Activated naive CD8-positive, alpha-beta T cell treated with anti-CD3 and anti-CD28 coated beads, Interleukin-2, amount 10 ng/mL, durations not matched to agents 7 days and 5 days (primary cell): Measurements from ENCODE around the gene SCMH1. TPM values are rescaled to one million over a fixed set of nuclear protein-coding genes. Genes with fewer than 3 reads are reported as not detected.

ENCODE experiments used
- ATAC-seq: fragments of 150-1000 bp; cut with Tn5 transposase; one replicate; pipeline ENCODE4 v1.10.0; 2021; ENCODE audit warnings: low read depth, moderate library complexity
- POLR2A ChIA-PET: fragments of 350-600 bp; sonication (Branson Sonifier 250); formaldehyde crosslinking; loops from one replicate; lab custom pipeline; 2021; ENCODE audit warnings: antibody characterized with exemption; lab: Charles Lee
- DNase-seq: peaks from one replicate; pipeline ENCODE4 v3.0.0; 2021
- H3K27ac Mint-ChIP-seq: one replicate; pipeline ENCODE4 v1.8.0; 2022; ENCODE audit warnings: mild to moderate bottlenecking, mixed read lengths
- H3K27me3 Mint-ChIP-seq: one replicate; pipeline ENCODE4 v1.8.0; 2022; ENCODE audit warnings: mild to moderate bottlenecking, moderate library complexity, mixed read lengths
- H3K36me3 Mint-ChIP-seq: one replicate; pipeline ENCODE4 v1.8.0; 2021; ENCODE audit warnings: mild to moderate bottlenecking, mixed read lengths
- H3K4me1 Mint-ChIP-seq: one replicate; pipeline ENCODE4 v1.8.0; 2021; ENCODE audit warnings: mixed read lengths
- H3K4me3 Mint-ChIP-seq: one replicate; pipeline ENCODE4 v1.8.0; 2022; ENCODE audit warnings: mild to moderate bottlenecking, moderate library complexity, mixed read lengths
- H3K9me3 Mint-ChIP-seq: one replicate; pipeline ENCODE4 v1.8.0; 2021; ENCODE audit warnings: mixed read lengths
- total RNA-seq, 2 experiments: library from RNA; stranded (reverse); gene quantifications; one replicate each; pipeline ENCODE4 v1.2.3, GENCODE V29; 2021

The SCMH1 gene
- total RNA-seq, 2 experiments from 2014 or later = 24.2 to 25.5 TPM

DNA sequence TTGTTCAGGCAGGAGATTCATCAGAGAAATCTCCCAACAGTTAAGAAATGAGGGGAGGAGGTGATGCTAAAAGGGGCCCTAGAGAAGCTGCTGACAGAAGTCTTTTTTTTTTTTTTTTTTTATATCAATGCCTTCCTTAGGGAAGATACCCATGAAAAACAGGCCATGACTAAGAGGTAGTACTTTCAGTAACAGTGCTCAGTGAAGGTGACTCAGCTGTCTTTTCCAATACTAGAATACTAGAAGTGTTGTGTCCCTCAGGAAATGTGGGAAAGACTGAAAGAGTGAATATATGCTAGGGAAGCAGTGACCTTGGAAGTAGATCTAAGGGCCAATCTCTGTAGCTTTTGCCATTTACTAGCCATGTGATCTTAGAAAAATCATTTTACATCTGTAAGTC, 168.1 kb downstream of the SCMH1 start:
- no peaks in the 10 kb centered on the region for H3K4me1 Mint-ChIP-seq
- POLR2A ChIA-PET = no interaction called here
- DNase-seq = no peak
- H3K27ac Mint-ChIP-seq = no peak overlapping the region
- peaks cover 10% of the 10 kb centered on the region for H3K36me3 Mint-ChIP-seq
- peaks cover 3% of the 10 kb centered on the region for H3K9me3 Mint-ChIP-seq
- H3K4me3 Mint-ChIP-seq = no peak overlapping the region
- ATAC-seq = no peak
- H3K27me3 Mint-ChIP-seq = no peaks in the 10 kb centered on the region

DNA sequence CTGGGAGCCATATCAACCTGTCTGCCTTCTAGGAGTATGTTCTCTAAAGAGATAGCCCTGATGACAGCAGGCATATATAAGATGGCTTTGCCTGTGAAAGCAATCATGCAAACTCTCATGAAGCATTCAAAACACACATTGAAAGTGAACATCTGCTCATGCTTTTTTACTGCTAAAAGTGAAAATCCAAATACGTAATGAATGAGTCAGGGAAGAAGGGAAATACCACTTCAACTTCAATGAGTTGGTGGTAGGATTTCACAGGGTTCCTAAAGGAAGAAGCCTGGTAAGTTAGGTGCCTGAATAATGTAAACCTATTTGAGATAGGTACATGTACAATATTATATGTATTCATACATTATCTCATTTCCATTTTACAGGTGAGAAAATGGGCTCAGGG, 170.1 kb downstream of the SCMH1 start:
- ATAC-seq (no peak), DNase-seq (no peak)
- Mint-ChIP-seq H3K4me3 (no peak overlapping the region), H3K27me3 (no peaks in the 10 kb centered on the region), H3K36me3 (peaks cover 12% of the 10 kb centered on the region), H3K9me3 (no peaks in the 10 kb centered on the region), H3K27ac (no peak overlapping the region), H3K4me1 (no peaks in the 10 kb centered on the region)
- POLR2A ChIA-PET = no interaction called here

DNA sequence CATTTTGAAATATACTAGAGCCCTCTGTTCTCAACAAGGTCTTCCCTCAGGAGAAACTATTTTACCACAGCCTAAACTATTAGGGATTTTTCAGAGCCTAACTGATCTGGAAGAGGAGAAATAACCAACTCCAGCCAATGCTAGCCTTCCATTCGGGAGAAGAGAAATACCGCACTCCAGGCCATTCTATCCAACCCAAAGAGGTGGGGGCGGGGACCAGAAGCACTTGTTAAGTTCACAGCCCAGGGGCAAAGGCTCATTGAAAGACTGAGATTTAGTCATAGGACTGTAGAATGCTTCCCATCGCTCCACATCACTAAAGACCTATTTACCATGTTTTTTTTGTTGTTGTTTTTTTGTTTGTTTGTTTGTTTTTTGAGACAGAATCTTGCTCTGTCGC, 185.2 kb downstream of the SCMH1 start:
- H3K9me3 Mint-ChIP-seq = peaks cover 3% of the 10 kb centered on the region
- DNase-seq (no peak), ATAC-seq (no peak)
- POLR2A ChIA-PET = no interaction called here
- H3K4me1 Mint-ChIP-seq = no peaks in the 10 kb centered on the region
- peaks cover 36% of the 10 kb centered on the region for H3K36me3 Mint-ChIP-seq
- no peak overlapping the region for H3K27ac Mint-ChIP-seq
- H3K4me3 Mint-ChIP-seq = no peak overlapping the region
- H3K27me3 Mint-ChIP-seq = no peaks in the 10 kb centered on the region

- no peaks in the 10 kb centered on the region for H3K9me3 Mint-ChIP-seq
- no peak for DNase-seq
- no peak overlapping the region for H3K27ac Mint-ChIP-seq
- no peaks in the 10 kb centered on the region for H3K4me1 Mint-ChIP-seq
- no peak overlapping the region for H3K4me3 Mint-ChIP-seq
- POLR2A ChIA-PET = no interaction called here
- H3K27me3 Mint-ChIP-seq = no peaks in the 10 kb centered on the region
- H3K36me3 Mint-ChIP-seq = peaks cover 14% of the 10 kb centered on the region
- ATAC-seq = no peak
These were observed 188.8 kb downstream of the SCMH1 start for GRCh38 chr1:41053316-41053715.

DNA sequence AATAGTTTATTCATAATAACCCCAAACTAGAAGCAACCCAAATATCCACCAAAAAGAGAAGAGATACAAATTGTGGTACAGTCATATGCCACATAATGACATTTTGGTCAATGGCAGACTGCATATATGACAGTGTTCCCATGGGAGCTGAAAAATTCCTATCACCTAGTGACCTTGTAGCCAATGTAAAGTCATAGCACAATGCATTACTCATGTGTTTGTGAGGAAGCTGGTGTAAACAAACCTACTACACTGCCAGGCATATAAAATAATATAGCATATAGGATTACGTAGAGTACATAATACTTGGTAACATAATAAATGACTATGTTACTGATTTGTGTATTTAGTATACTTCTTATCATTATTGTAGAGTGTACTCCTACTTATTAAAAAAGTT, 191.1 kb downstream of the SCMH1 start:
- no peaks in the 10 kb centered on the region for H3K9me3 Mint-ChIP-seq
- no peak overlapping the region for H3K27ac Mint-ChIP-seq
- no peaks in the 10 kb centered on the region for H3K4me1 Mint-ChIP-seq
- H3K36me3 Mint-ChIP-seq = peaks cover 14% of the 10 kb centered on the region
- H3K27me3 Mint-ChIP-seq = no peaks in the 10 kb centered on the region
- no peak for ATAC-seq
- POLR2A ChIA-PET = no interaction called here
- no peak for DNase-seq
- H3K4me3 Mint-ChIP-seq = no peak overlapping the region

GRCh38 chr1:41048540-41048939, 193.6 kb downstream of the SCMH1 start:
- Mint-ChIP-seq H3K36me3 (peaks cover 7% of the 10 kb centered on the region), H3K4me3 (no peak overlapping the region), H3K27ac (no peak overlapping the region)

DNA sequence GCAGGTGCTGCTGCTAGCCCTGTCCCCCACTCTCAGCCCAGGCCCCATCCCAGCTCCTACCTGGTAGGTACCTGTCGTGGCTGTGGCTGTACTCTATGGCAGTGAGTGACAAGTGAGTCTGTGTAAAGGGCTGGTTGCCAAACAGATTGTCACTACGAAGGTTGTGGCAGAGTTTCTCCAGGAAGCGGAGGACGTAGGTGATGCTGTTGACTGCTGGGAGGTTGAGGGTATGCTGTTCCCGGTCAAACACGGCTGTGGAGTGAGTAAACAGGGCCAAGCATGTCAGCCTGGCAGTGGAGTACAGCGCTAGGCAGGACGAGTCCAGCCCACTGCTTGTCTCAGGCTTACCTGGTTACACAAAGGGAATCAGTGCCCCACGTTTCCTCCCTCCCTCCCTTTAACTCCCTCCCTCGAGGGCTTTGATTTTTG, 195.7 kb downstream of the SCMH1 start:
- H3K4me3 Mint-ChIP-seq = no peak overlapping the region
- POLR2A ChIA-PET = no interaction called here
- H3K36me3 Mint-ChIP-seq = peaks cover 7% of the 10 kb centered on the region
- no peak for ATAC-seq
- no peaks in the 10 kb centered on the region for H3K9me3 Mint-ChIP-seq
- peaks cover 10% of the 10 kb centered on the region for H3K4me1 Mint-ChIP-seq
- H3K27ac Mint-ChIP-seq = no peak overlapping the region
- H3K27me3 Mint-ChIP-seq = no peaks in the 10 kb centered on the region
- DNase-seq = no peak

More at GRCh38 chr1:41048540-41048939, 193.6 kb downstream of the SCMH1 start:
- POLR2A ChIA-PET = no interaction called here
- H3K27me3 Mint-ChIP-seq = no peaks in the 10 kb centered on the region
- peaks cover 7% of the 10 kb centered on the region for H3K4me1 Mint-ChIP-seq
- ATAC-seq (no peak), DNase-seq (no peak)
- H3K9me3 Mint-ChIP-seq = no peaks in the 10 kb centered on the region

- no peak overlapping the region for H3K27ac Mint-ChIP-seq
- H3K4me3 Mint-ChIP-seq = no peak overlapping the region
- H3K27me3 Mint-ChIP-seq = no peaks in the 10 kb centered on the region
- POLR2A ChIA-PET = interaction anchor here (0.6 kb wide), 1 partner anchor 257 kb away, joined by 3 read pairs; no protein-coding TSS in a partner anchor
- H3K4me1 Mint-ChIP-seq = peaks cover 10% of the 10 kb centered on the region
- H3K9me3 Mint-ChIP-seq = no peaks in the 10 kb centered on the region
- ATAC-seq (no peak), DNase-seq (no peak)
- H3K36me3 Mint-ChIP-seq = peaks cover 5% of the 10 kb centered on the region
These were observed 196.4 kb downstream of the SCMH1 start for GRCh38 chr1:41045740-41046139.

DNA sequence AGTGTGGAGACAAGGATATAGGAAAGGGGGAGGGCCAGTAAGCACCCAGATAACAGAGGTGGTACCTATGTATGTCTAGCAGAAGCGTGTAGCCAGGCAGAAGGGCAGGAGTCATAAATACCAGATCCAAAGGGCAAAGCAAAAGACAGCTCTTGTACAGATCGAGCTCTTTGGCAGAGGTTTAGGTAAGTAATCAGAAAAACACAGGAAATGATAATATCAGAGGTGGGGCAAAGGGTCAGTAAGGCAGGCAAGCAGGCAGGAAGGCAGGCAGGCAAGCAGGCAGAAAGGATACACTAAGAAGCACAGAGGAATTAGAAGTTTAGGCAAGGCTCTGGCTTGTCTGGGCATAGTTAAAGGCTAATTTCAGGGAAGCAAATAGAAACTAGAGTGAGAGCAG, 197.9 kb downstream of the SCMH1 start:
- Mint-ChIP-seq H3K27ac (peak overlapping the region; percentile 10), H3K4me1 (peaks cover 10% of the 10 kb centered on the region), H3K4me3 (no peak overlapping the region), H3K9me3 (no peaks in the 10 kb centered on the region), H3K36me3 (peaks cover 8% of the 10 kb centered on the region), H3K27me3 (no peaks in the 10 kb centered on the region)
- ATAC-seq = peak; percentile 60
- no peak for DNase-seq
- POLR2A ChIA-PET = no interaction called here

GRCh38 chr1:41041614-41042270, 200.4 kb downstream of the SCMH1 start:
- Mint-ChIP-seq H3K4me3 (no peak overlapping the region), H3K4me1 (peaks cover 10% of the 10 kb centered on the region), H3K36me3 (peaks cover 6% of the 10 kb centered on the region), H3K27me3 (no peaks in the 10 kb centered on the region), H3K9me3 (no peaks in the 10 kb centered on the region), H3K27ac (peak overlapping the region; percentile 19)
- ATAC-seq (no peak), DNase-seq (no peak)
- POLR2A ChIA-PET = no interaction called here

- Mint-ChIP-seq H3K27me3 (no peaks in the 10 kb centered on the region), H3K36me3 (peaks cover 11% of the 10 kb centered on the region), H3K4me3 (no peak overlapping the region), H3K4me1 (peaks cover 3% of the 10 kb centered on the region), H3K27ac (no peak overlapping the region), H3K9me3 (no peaks in the 10 kb centered on the region)
- no peak for DNase-seq
- POLR2A ChIA-PET = no interaction called here
- ATAC-seq = no peak
These were observed 204.0 kb downstream of the SCMH1 start for GRCh38 chr1:41038110-41038509.

DNA sequence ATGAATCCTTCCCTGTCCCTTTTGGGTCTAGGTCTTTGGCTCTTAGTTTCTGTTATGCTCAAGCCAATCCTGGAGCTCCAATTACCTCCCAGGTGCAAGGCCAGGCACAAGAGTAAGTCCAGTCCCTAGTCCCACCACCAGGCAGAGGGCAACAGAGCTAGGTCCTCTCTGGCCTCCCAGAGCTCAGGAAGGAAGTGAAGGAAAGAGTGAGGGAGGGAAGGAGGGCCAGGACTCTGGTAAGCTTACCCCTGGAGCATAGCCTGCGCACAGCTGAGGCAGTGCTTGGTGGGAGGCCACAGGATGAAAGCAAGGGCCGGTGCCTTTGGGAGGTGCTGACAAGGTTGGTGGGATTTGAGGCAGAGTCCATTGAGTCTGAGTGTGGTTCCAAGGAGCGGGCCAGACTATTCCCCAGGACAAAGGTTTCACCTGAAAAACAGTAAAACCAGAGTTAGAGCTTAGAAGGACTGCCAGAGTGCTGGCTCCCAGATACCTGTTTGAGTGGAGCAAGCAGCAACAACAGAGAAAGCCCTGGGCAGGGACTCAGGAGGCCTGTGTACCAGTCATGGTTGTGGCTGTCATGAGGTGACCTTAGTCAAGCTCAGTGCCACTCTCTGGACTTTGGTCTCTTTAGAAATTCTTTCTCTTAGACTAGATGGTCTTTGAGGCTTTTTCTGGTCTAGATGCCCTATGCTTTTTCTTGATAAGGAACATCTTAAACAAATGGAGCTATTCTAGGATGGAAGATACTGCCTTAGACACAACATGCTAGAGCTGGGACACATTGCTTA, 204.8 kb downstream of the SCMH1 start:
- Mint-ChIP-seq H3K36me3 (peaks cover 14% of the 10 kb centered on the region), H3K27me3 (no peaks in the 10 kb centered on the region), H3K4me3 (no peak overlapping the region), H3K27ac (no peak overlapping the region), H3K9me3 (no peaks in the 10 kb centered on the region), H3K4me1 (peaks cover 3% of the 10 kb centered on the region)
- no peak for ATAC-seq
- POLR2A ChIA-PET = no interaction called here
- DNase-seq = no peak

- POLR2A ChIA-PET = no interaction called here
- Mint-ChIP-seq H3K27me3 (no peaks in the 10 kb centered on the region), H3K27ac (peak overlapping the region; percentile 6), H3K4me1 (no peaks in the 10 kb centered on the region), H3K4me3 (no peak overlapping the region), H3K36me3 (peaks cover 23% of the 10 kb centered on the region), H3K9me3 (peaks cover 1% of the 10 kb centered on the region)
- ATAC-seq (no peak), DNase-seq (no peak)
These were observed 208.8 kb downstream of the SCMH1 start for GRCh38 chr1:41033272-41033671.

DNA sequence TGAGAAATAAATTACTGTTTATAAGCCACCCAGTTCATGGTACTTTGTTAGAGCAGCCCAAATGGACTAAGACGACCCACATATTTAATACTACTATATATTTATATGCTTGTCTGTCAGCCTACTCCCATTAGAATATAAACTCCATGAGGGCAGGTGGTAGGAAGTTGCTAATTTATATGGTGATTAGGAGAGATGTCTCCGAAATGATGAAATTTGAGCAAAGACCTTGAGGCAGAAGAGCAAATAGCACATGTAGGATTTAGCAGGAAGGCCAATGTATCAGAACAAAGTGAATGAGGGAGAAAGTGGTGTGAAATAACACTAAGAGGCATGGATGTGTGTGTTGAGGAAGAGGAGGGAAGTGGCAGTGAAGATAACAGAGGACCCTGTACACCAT, 210.0 kb downstream of the SCMH1 start:
- ATAC-seq = no peak
- H3K36me3 Mint-ChIP-seq = peaks cover 28% of the 10 kb centered on the region

More for the DNA sequence above, 210.0 kb downstream of the SCMH1 start:
- Mint-ChIP-seq H3K9me3 (peaks cover 1% of the 10 kb centered on the region), H3K27me3 (no peaks in the 10 kb centered on the region), H3K4me3 (no peak overlapping the region), H3K27ac (no peak overlapping the region), H3K4me1 (no peaks in the 10 kb centered on the region)
- no peak for DNase-seq
- POLR2A ChIA-PET = interaction anchor here (0.6 kb wide), 1 partner anchor 26 kb away, joined by 5 read pairs; no protein-coding TSS in a partner anchor
